H9 (cell line): ENCODE data around the gene TRIM26. TPM values are rescaled to one million over a fixed set of nuclear protein-coding genes. Genes with fewer than 3 reads are reported as not detected.

ENCODE experiments used
- DNase-seq: peaks from one replicate; pipeline ENCODE4 v3.0.0-alpha.2; 2017
- H2AFZ ChIP-seq: one replicate; pipeline ENCODE4 v1.6.1; 2013; ENCODE audit warnings: mild to moderate bottlenecking, low read length, control low read depth, moderate library complexity
- H2AK5ac ChIP-seq: 2 replicates; pipeline ENCODE4 v1.6.1; 2013; ENCODE audit warnings: low read length, control low read depth, mixed read lengths; ENCODE audit not compliant: insufficient read length
- H2BK120ac ChIP-seq: one replicate; pipeline ENCODE4 v1.6.1; 2013; ENCODE audit warnings: low read depth, mild to moderate bottlenecking, low read length, control low read depth, inconsistent platforms; ENCODE audit not compliant: poor library complexity, severe bottlenecking
- H2BK12ac ChIP-seq: 2 replicates; pipeline ENCODE4 v1.6.1; 2013; ENCODE audit warnings: low read length, control low read depth, mixed read lengths, low read depth; ENCODE audit not compliant: insufficient read length
- H2BK15ac ChIP-seq: 2 replicates; pipeline ENCODE4 v1.6.1; 2013; ENCODE audit warnings: low read depth, low read length, control low read depth
- H2BK20ac ChIP-seq: one replicate; pipeline ENCODE4 v1.6.1; 2013; ENCODE audit warnings: low read depth, mild to moderate bottlenecking, low read length, control low read depth, inconsistent platforms; ENCODE audit not compliant: poor library complexity, severe bottlenecking
- H2BK5ac ChIP-seq: 2 replicates; pipeline ENCODE4 v1.6.1; 2013; ENCODE audit warnings: low read length, control low read depth, mixed read lengths; ENCODE audit not compliant: insufficient read length
- H3K14ac ChIP-seq: 2 replicates; pipeline ENCODE4 v1.6.1; 2013; ENCODE audit warnings: low read length, control low read depth; ENCODE audit not compliant: insufficient read depth
- H3K18ac ChIP-seq: 2 replicates; pipeline ENCODE4 v1.6.1; 2013; ENCODE audit warnings: low read depth, mild to moderate bottlenecking, mixed read lengths, low read length, control low read depth; ENCODE audit not compliant: insufficient read length
- H3K23ac ChIP-seq: 2 replicates; pipeline ENCODE4 v1.6.1; 2013; ENCODE audit warnings: low read length, control low read depth, mixed read lengths, low read depth; ENCODE audit not compliant: insufficient read length
- H3K23me2 ChIP-seq: 2 replicates; pipeline ENCODE4 v1.6.1; 2013; ENCODE audit warnings: low read depth, mild to moderate bottlenecking, mixed read lengths, low read length, control low read depth; ENCODE audit not compliant: insufficient read length, poor library complexity, severe bottlenecking
- H3K27ac ChIP-seq: 2 replicates; pipeline ENCODE4 v1.5.1; 2013; ENCODE audit warnings: low read length, control low read depth, mixed read lengths, low read depth; ENCODE audit not compliant: insufficient read length
- H3K27me3 ChIP-seq: 2 replicates; pipeline ENCODE4 v1.6.1; 2013; ENCODE audit warnings: low read length, control low read depth, inconsistent platforms; ENCODE audit not compliant: insufficient read depth
- H3K4ac ChIP-seq: 2 replicates; pipeline ENCODE4 v1.6.1; 2013; ENCODE audit warnings: low read depth, mild to moderate bottlenecking, control low read depth, inconsistent platforms, low read length, moderate library complexity
- H3K4me1 ChIP-seq: 2 replicates; pipeline ENCODE4 v1.6.1; 2013; ENCODE audit warnings: low read length, control low read depth, inconsistent platforms; ENCODE audit not compliant: insufficient read depth
- H3K4me2 ChIP-seq: 2 replicates; pipeline ENCODE4 v1.6.1; 2013; ENCODE audit warnings: low read length, control low read depth, mixed read lengths; ENCODE audit not compliant: insufficient read length, insufficient read depth
- H3K56ac ChIP-seq: 2 replicates; pipeline ENCODE4 v1.6.1; 2013; ENCODE audit warnings: low read depth, mild to moderate bottlenecking, mixed read lengths, low read length, control low read depth; ENCODE audit not compliant: insufficient read length
- H3K79me1 ChIP-seq: 2 replicates; pipeline ENCODE4 v1.6.1; 2013; ENCODE audit warnings: low read depth, mild to moderate bottlenecking, moderate library complexity, low read length, control low read depth, inconsistent platforms; ENCODE audit not compliant: insufficient read depth, poor library complexity, severe bottlenecking
- H3K79me2 ChIP-seq: 2 replicates; pipeline ENCODE4 v1.6.1; 2013; ENCODE audit warnings: low read length, control low read depth, inconsistent platforms; ENCODE audit not compliant: insufficient read depth
- H3K9ac ChIP-seq: 2 replicates; pipeline ENCODE4 v1.6.1; 2013; ENCODE audit warnings: low read length, control low read depth, mixed read lengths; ENCODE audit not compliant: insufficient read length; ENCODE audit errors: extremely low read depth
- H3K9me3 ChIP-seq: one replicate; pipeline ENCODE4 v1.6.1; 2013; ENCODE audit warnings: low read depth, low read length, inconsistent platforms; ENCODE audit not compliant: control insufficient read depth
- H3T11ph ChIP-seq: one replicate; pipeline ENCODE4 v1.6.1; 2013; ENCODE audit warnings: mild to moderate bottlenecking, low read length, control low read depth, inconsistent platforms
- H4K20me1 ChIP-seq: one replicate; pipeline ENCODE4 v1.6.1; 2013; ENCODE audit not compliant: control insufficient read depth, insufficient read length, insufficient read depth
- H4K5ac ChIP-seq: 2 replicates; pipeline ENCODE4 v1.6.1; 2013; ENCODE audit warnings: low read depth, mild to moderate bottlenecking, mixed read lengths, low read length, control low read depth; ENCODE audit not compliant: insufficient read length
- H4K8ac ChIP-seq: replicated peaks from 2 replicates; pipeline ENCODE4 v1.6.1; 2013; ENCODE audit warnings: low read length, control low read depth, mixed read lengths, low read depth; ENCODE audit not compliant: insufficient read length
- H4K91ac ChIP-seq: 2 replicates; pipeline ENCODE4 v1.6.1; 2013; ENCODE audit warnings: low read depth, mild to moderate bottlenecking, moderate library complexity, mixed read lengths, low read length, control low read depth; ENCODE audit not compliant: insufficient read length
- H3K27ac Mint-ChIP-seq, 3 experiments: 2 replicates in 2 of 3; 3 replicates in 1 of 3; pipeline ENCODE4 v1.8.0; 2020 to 2021; ENCODE audit warnings: mixed read lengths in 3 of 3, mild to moderate bottlenecking in 1 of 3, moderate library complexity in 1 of 3
- H3K27me3 Mint-ChIP-seq: 2 replicates; pipeline ENCODE4 v1.8.0; 2021; ENCODE audit warnings: low read depth, mild to moderate bottlenecking, moderate library complexity, mixed read lengths
- H3K36me3 Mint-ChIP-seq, 3 experiments: 2 replicates in 2 of 3; 3 replicates in 1 of 3; pipeline ENCODE4 v1.8.0; 2020 to 2021; ENCODE audit warnings: low read depth in 3 of 3, mixed read lengths in 3 of 3; ENCODE audit not compliant: insufficient read depth in 1 of 3
- H3K4me1 Mint-ChIP-seq, 2 experiments: 2 replicates each; pipeline ENCODE4 v1.8.0; 2020; ENCODE audit warnings: mixed read lengths in 2 of 2
- H3K4me3 Mint-ChIP-seq, 2 experiments: 2 replicates in 1 of 2; 3 replicates in 1 of 2; pipeline ENCODE4 v1.8.0; 2020 to 2021; ENCODE audit warnings: mild to moderate bottlenecking in 2 of 2, mixed read lengths in 2 of 2, moderate library complexity in 1 of 2
- H3K9me3 Mint-ChIP-seq, 2 experiments: 2 replicates in 1 of 2; 3 replicates in 1 of 2; pipeline ENCODE4 v1.8.0; 2020; ENCODE audit warnings: mild to moderate bottlenecking in 2 of 2, mixed read lengths in 2 of 2, moderate library complexity in 1 of 2
- WGBS: extraction: QIAGEN DNeasy Blood & Tissue Kit; methylation state at CpG from one replicate; pipeline ENCODE4 v1.1.7; 2013; ENCODE audit warnings: missing lambda C conversion rate, low lambda C conversion rate, mixed read lengths; ENCODE audit not compliant: insufficient read length; ENCODE audit errors: extremely low coverage; 5-methylcytosine and 5-hydroxymethylcytosine counted together
- total RNA-seq: library from RNA; stranded (reverse); gene quantifications from 2 replicates; pipeline ENCODE4 v1.2.1, GENCODE V29; 2021
- TF ChIP-seq, protein P1 (sequence below): fragments of 200-600 bp; sonication (generic); conservative IDR thresholded peaks from 3 replicates; pipeline ENCODE4 v1.8.0; 2021; ENCODE audit warnings: antibody characterized with exemption, mild to moderate bottlenecking

Gene TRIM26
- total RNA-seq, 1 experiment from 2014 or later: 35.8 TPM

GRCh38 chr6:30206799-30207618 lies 6.2 kb downstream of the TRIM26 start:
- H3T11ph ChIP-seq: no peak overlapping the region
- H3K4ac ChIP-seq: no peak overlapping the region
- no peak overlapping the region for H3K27ac ChIP-seq
- H3K56ac ChIP-seq: no peak overlapping the region
- TF ChIP-seq, protein P1, sequence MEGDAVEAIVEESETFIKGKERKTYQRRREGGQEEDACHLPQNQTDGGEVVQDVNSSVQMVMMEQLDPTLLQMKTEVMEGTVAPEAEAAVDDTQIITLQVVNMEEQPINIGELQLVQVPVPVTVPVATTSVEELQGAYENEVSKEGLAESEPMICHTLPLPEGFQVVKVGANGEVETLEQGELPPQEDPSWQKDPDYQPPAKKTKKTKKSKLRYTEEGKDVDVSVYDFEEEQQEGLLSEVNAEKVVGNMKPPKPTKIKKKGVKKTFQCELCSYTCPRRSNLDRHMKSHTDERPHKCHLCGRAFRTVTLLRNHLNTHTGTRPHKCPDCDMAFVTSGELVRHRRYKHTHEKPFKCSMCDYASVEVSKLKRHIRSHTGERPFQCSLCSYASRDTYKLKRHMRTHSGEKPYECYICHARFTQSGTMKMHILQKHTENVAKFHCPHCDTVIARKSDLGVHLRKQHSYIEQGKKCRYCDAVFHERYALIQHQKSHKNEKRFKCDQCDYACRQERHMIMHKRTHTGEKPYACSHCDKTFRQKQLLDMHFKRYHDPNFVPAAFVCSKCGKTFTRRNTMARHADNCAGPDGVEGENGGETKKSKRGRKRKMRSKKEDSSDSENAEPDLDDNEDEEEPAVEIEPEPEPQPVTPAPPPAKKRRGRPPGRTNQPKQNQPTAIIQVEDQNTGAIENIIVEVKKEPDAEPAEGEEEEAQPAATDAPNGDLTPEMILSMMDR: no peak
- no peak overlapping the region for H4K91ac ChIP-seq
- H2BK12ac ChIP-seq: no peak overlapping the region
- H3K14ac ChIP-seq: no peak overlapping the region
- peaks cover 7% of the 10 kb centered on the region; the same call in 1 of the 2 replicates for H3K79me2 ChIP-seq
- H2BK15ac ChIP-seq: no peak overlapping the region
- peaks cover 18% of the 10 kb centered on the region; the same call in 1 of the 2 replicates for H3K4me1 ChIP-seq
- no peak overlapping the region for H2AFZ ChIP-seq
- 0 out of 5 replicates have a peak overlapping the region, but pooled peaks of 1 of the 2 experiments have one; percentile 13 for H3K4me3 Mint-ChIP-seq
- H3K27ac Mint-ChIP-seq: peak overlapping the region in 2 of 3 experiments; percentile 67 to 68; a peak in 3 of 7 replicates
- no peaks in the 10 kb centered on the region for H3K27me3 ChIP-seq
- H3K9me3 Mint-ChIP-seq: no peaks in the 10 kb centered on the region
- no peaks in the 10 kb centered on the region; the same call in 1 of the 2 replicates for H3K27me3 Mint-ChIP-seq
- H2AK5ac ChIP-seq: no peak overlapping the region
- no peak overlapping the region for H3K9ac ChIP-seq
- H3K4me2 ChIP-seq: no peak overlapping the region
- H2BK120ac ChIP-seq: no peak overlapping the region
- no peak overlapping the region for H2BK20ac ChIP-seq
- H3K23me2 ChIP-seq: no peaks in the 10 kb centered on the region
- no peak overlapping the region for H3K18ac ChIP-seq
- H4K8ac ChIP-seq: no peak overlapping the region
- H3K79me1 ChIP-seq: peaks cover 10% of the 10 kb centered on the region
- no peaks in the 10 kb centered on the region for H3K9me3 ChIP-seq
- WGBS: no CpG with 5 or more reads among the region's 11 CpGs
- H4K20me1 ChIP-seq: no peaks in the 10 kb centered on the region
- peak; percentile 63 for DNase-seq
- H3K23ac ChIP-seq: no peak overlapping the region
- H2BK5ac ChIP-seq: no peak overlapping the region
- H4K5ac ChIP-seq: no peak overlapping the region
- peaks cover 0 to 9% (median 4%) of the 10 kb centered on the region in 3 experiments; a peak in 4 of 7 replicates for H3K36me3 Mint-ChIP-seq
- peaks cover 45 to 58% of the 10 kb centered on the region in 2 experiments for H3K4me1 Mint-ChIP-seq
